CD4-positive, alpha-beta T cell (primary cell): Measurements from ENCODE around the gene EXOC3. TPM values are rescaled to one million over a fixed set of nuclear protein-coding genes. Genes with fewer than 3 reads are reported as not detected.

Experiments
- ATAC-seq: fragments of 200-7000 bp; cut with Tn5 transposase; one replicate; pipeline ENCODE4 v1.10.0; 2022; ENCODE audit warnings: mild to moderate bottlenecking; ENCODE audit not compliant: poor library complexity
- CTCF ChIA-PET: fragments of 350-600 bp; sonication (Branson Sonifier 250); formaldehyde crosslinking; loops from one replicate; lab custom pipeline; 2021; ENCODE audit warnings: antibody characterized with exemption, inconsistent platforms; lab: Charles Lee
- POLR2A ChIA-PET: fragments of 350-600 bp; sonication (Branson Sonifier 250); formaldehyde crosslinking; loops from one replicate; lab custom pipeline; 2021; ENCODE audit warnings: antibody characterized with exemption, inconsistent platforms; lab: Charles Lee
- DNase-seq, 14 experiments: peaks; one replicate each; pipeline ENCODE4 v3.0.0-alpha.2; 2013 to 2020; ENCODE audit warnings: mixed read lengths in 2 of 14
- H3K27ac ChIP-seq, 2 donors: one replicate each; pipeline versions ENCODE4 v1.5.1 to v1.7.0; 2013; ENCODE audit warnings: low read length in 2 of 2, low read depth in 1 of 2, mild to moderate bottlenecking in 1 of 2
- H3K27me3 ChIP-seq, 2 experiments: 1 replicate in 1 of 2; 2 replicates in 1 of 2; pipeline versions ENCODE4 v1.6.1 to v1.7.0; 2013; ENCODE audit warnings: low read length in 2 of 2, control low read depth in 1 of 2, mild to moderate bottlenecking in 1 of 2, moderate library complexity in 1 of 2; ENCODE audit not compliant: insufficient read depth in 2 of 2, control insufficient read depth in 1 of 2
- H3K36me3 ChIP-seq: one replicate; pipeline ENCODE4 v1.6.1; 2013; ENCODE audit warnings: low read length, control low read depth; ENCODE audit not compliant: insufficient read depth
- H3K4me1 ChIP-seq: one replicate; pipeline ENCODE4 v1.6.1; 2013; ENCODE audit warnings: low read length, control low read depth; ENCODE audit not compliant: insufficient read depth
- H3K4me3 ChIP-seq: one replicate; pipeline ENCODE4 v1.5.1; 2013; ENCODE audit warnings: mild to moderate bottlenecking, low read length, moderate library complexity
- H3K9me3 ChIP-seq, 2 experiments: 1 replicate in 1 of 2; 2 replicates in 1 of 2; pipeline versions ENCODE4 v1.6.1 to v1.7.0; 2013; ENCODE audit warnings: low read length in 2 of 2, mild to moderate bottlenecking in 2 of 2, control low read depth in 1 of 2, moderate library complexity in 1 of 2; ENCODE audit not compliant: control insufficient read depth in 1 of 2, insufficient read depth in 1 of 2
- H3K27ac Mint-ChIP-seq: one replicate; pipeline ENCODE4 v1.8.0; 2020; ENCODE audit warnings: mixed read lengths
- H3K27me3 Mint-ChIP-seq: one replicate; pipeline ENCODE4 v1.8.0; 2021; ENCODE audit warnings: mixed read lengths
- H3K36me3 Mint-ChIP-seq: one replicate; pipeline ENCODE4 v1.8.0; 2021; ENCODE audit warnings: low read depth, mixed read lengths
- H3K4me1 Mint-ChIP-seq: one replicate; pipeline ENCODE4 v1.8.0; 2021; ENCODE audit warnings: low read depth, mixed read lengths
- H3K4me3 Mint-ChIP-seq: one replicate; pipeline ENCODE4 v1.8.0; 2020; ENCODE audit warnings: mild to moderate bottlenecking, mixed read lengths
- H3K9me3 Mint-ChIP-seq: one replicate; pipeline ENCODE4 v1.8.0; 2020; ENCODE audit warnings: mixed read lengths
- intact Hi-C, 2 experiments: fragments of 100-400 bp; cut with DNase I in 1 of 2; cut with micrococcal nuclease in 1 of 2; formaldehyde crosslinking; loops; one replicate each; pipeline versions ENCODE4 v1.15.1 to v1.9.0; 2023 to 2025; cut with DNase I, micrococcal nuclease
- total RNA-seq, 174 experiments: library from RNA in 2 of 174; stranded (reverse) in 2 of 174; gene quantifications; one replicate each; pipeline ENCODE4 v1.2.3 and lab custom pipeline; 2021 to 2026
- TF ChIP-seq, protein P1 (sequence below): fragments of 200-600 bp; IDR thresholded peaks from one replicate; pipeline ENCODE4 v1.8.0; 2022; ENCODE audit warnings: antibody characterized with exemption, mild to moderate bottlenecking

EXOC3 gene
- total RNA-seq, 2 experiments from 2014 or later = 82.4 to 84.1 TPM

DNA sequence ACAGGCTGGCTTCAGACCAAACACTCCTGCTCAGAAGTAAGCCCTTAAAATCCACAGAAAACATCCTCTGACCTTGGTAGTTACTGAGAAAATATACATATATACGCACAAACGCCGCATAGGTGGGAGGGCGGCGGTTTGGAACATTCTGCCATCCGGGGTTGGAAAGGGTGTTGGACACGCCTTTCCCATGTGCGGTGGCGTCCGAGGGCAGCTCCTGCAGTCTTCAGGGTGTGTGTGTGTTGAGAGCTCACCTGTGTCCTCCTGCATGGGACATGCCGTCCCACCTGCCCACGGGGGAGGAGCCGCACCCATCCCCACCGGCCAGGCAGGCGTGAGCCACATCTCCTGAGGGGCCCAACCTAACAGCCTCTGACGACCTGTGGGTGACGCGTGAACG lies 53.1 kb downstream of the EXOC3 start:
- intact Hi-C loops = no loop called here
- no peak overlapping the region for H3K27ac Mint-ChIP-seq
- H3K27me3 Mint-ChIP-seq = peaks cover 8% of the 10 kb centered on the region
- no peak for ATAC-seq
- H3K9me3 Mint-ChIP-seq = no peaks in the 10 kb centered on the region
- TF ChIP-seq, protein P1, sequence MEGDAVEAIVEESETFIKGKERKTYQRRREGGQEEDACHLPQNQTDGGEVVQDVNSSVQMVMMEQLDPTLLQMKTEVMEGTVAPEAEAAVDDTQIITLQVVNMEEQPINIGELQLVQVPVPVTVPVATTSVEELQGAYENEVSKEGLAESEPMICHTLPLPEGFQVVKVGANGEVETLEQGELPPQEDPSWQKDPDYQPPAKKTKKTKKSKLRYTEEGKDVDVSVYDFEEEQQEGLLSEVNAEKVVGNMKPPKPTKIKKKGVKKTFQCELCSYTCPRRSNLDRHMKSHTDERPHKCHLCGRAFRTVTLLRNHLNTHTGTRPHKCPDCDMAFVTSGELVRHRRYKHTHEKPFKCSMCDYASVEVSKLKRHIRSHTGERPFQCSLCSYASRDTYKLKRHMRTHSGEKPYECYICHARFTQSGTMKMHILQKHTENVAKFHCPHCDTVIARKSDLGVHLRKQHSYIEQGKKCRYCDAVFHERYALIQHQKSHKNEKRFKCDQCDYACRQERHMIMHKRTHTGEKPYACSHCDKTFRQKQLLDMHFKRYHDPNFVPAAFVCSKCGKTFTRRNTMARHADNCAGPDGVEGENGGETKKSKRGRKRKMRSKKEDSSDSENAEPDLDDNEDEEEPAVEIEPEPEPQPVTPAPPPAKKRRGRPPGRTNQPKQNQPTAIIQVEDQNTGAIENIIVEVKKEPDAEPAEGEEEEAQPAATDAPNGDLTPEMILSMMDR = no peak
- DNase-seq = no peak
- H3K36me3 Mint-ChIP-seq = no peaks in the 10 kb centered on the region
- CTCF ChIA-PET = no interaction called here
- Histone ChIP-seq H3K27me3 (peaks cover 0 to 3% of the 10 kb centered on the region in 2 experiments), H3K4me3 (no peak overlapping the region), H3K27ac (no peak overlapping the region), H3K4me1 (no peaks in the 10 kb centered on the region), H3K36me3 (no peaks in the 10 kb centered on the region), H3K9me3 (peaks cover 0 to 17% of the 10 kb centered on the region in 2 experiments)
- no peak overlapping the region for H3K4me3 Mint-ChIP-seq
- POLR2A ChIA-PET = no interaction called here
- no peaks in the 10 kb centered on the region for H3K4me1 Mint-ChIP-seq

- Mint-ChIP-seq H3K4me3 (no peak overlapping the region), H3K4me1 (no peaks in the 10 kb centered on the region), H3K36me3 (no peaks in the 10 kb centered on the region), H3K27ac (no peak overlapping the region), H3K9me3 (no peaks in the 10 kb centered on the region), H3K27me3 (peaks cover 8% of the 10 kb centered on the region)
- H3K27me3 ChIP-seq = peaks cover 9 to 11% of the 10 kb centered on the region in 2 experiments
- TF ChIP-seq, protein P1 = no peak
- POLR2A ChIA-PET = no interaction called here
- H3K4me1 ChIP-seq = peaks cover 11% of the 10 kb centered on the region
- CTCF ChIA-PET = no interaction called here
- DNase-seq = no peak
- no peak overlapping the region for H3K4me3 ChIP-seq
- ATAC-seq = no peak
- no peaks in the 10 kb centered on the region for H3K36me3 ChIP-seq
- peaks cover 0 to 20% of the 10 kb centered on the region in 2 experiments for H3K9me3 ChIP-seq
- no peak overlapping the region for H3K27ac ChIP-seq
- intact Hi-C loops = no loop called here
Measured at GRCh38 chr5:497090-497700, 54.2 kb downstream of the EXOC3 start.

- TF ChIP-seq, protein P1 = no peak
- intact Hi-C loops = no loop called here
- Mint-ChIP-seq H3K4me1 (no peaks in the 10 kb centered on the region), H3K27ac (no peak overlapping the region), H3K27me3 (peaks cover 11% of the 10 kb centered on the region), H3K9me3 (no peaks in the 10 kb centered on the region), H3K36me3 (no peaks in the 10 kb centered on the region), H3K4me3 (no peak overlapping the region)
- POLR2A ChIA-PET = no interaction called here
- Histone ChIP-seq H3K27ac (no peak overlapping the region), H3K4me1 (peaks cover 11% of the 10 kb centered on the region), H3K9me3 (peaks cover 0 to 20% of the 10 kb centered on the region in 2 experiments), H3K4me3 (no peak overlapping the region), H3K27me3 (peaks cover 11 to 14% of the 10 kb centered on the region in 2 experiments), H3K36me3 (no peaks in the 10 kb centered on the region)
- CTCF ChIA-PET = no interaction called here
- DNase-seq = no peak
- ATAC-seq = no peak
Measured at GRCh38 chr5:497871-498509, 55.0 kb downstream of the EXOC3 start.
